GM23248 (cell line): ENCODE data around the gene MAP3K5.

ENCODE experiments used
- EZH2 ChIP-seq: fragments of 200-600 bp; sonication (generic); IDR thresholded peaks from 2 replicates; pipeline ENCODE4 v1.6.1; 2018; ENCODE audit warnings: antibody characterized with exemption, mild to moderate bottlenecking; ENCODE audit not compliant: insufficient read depth, poor library complexity, severe bottlenecking
- EZH2phosphoT487 ChIP-seq: fragments of 200-600 bp; sonication (generic); IDR thresholded peaks from 2 replicates; pipeline ENCODE4 v1.6.1; 2018; ENCODE audit warnings: antibody characterized with exemption, moderate library complexity, mild to moderate bottlenecking, low read depth; ENCODE audit not compliant: insufficient read depth

DNA sequence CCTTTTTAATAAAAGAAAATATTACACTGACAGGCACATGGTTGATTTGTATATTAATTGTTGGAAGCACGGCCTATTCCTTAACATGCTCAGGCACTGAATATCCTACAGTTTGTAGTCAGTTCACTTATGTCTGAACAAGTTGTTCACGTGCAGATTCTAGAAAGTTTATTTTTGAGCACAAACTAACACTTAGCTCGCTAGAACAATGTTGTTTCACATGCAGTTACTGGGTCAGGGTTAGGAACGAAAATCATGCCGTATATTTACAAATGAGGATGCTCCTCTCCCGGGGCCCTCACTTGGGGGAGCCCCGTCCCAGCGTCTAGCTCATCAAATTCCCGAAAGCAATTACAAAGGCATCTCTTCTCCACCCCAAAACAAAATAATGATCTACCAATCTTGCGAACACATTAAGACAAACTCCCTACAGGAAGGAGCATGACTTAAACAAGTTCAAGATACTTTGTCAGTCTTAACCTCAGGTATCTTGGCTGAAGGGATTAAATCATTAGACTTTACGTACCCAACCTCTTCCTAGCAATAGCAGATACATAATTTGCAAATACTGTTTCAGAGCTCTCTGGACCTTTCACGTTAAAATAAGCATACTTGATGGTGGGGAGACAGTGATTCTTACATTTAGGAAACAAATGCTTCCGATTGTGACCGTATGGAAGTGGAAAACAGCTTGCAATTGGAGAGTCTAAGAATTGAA is 243.5 kb downstream of the MAP3K5 start:
- no peak for TF ChIP-seq EZH2
- no peak for TF ChIP-seq EZH2phosphoT487
